Stimulated activated CD4-positive, alpha-beta T cell treated with anti-CD3 and anti-CD28 coated beads, Interleukin-15, amount 100 ng/mL, for 48 hours (primary cell): ENCODE data around the gene SREBF1.

Experiments
- DNase-seq, 2 donors: peaks; one replicate each; pipeline ENCODE4 v3.0.0-alpha.2; 2020; ENCODE audit warnings: low read depth in 2 of 2

SREBF1 gene

GRCh38 chr17:17836818-17837379 lies at the start of gene SREBF1:
TSS of gene SREBF1 (minus strand) at chr17:17836986. CDS start at chr17:17836817, 169 bp downstream.
- peak in 1 of 2 donors; percentile 64 for DNase-seq

GRCh38 chr17:17886226-17886625 lies 49.4 kb upstream of the SREBF1 start:
- no peak for DNase-seq

GRCh38 chr17:17884391-17885357 lies 47.9 kb upstream of the SREBF1 start:
- DNase-seq: no peak

DNA sequence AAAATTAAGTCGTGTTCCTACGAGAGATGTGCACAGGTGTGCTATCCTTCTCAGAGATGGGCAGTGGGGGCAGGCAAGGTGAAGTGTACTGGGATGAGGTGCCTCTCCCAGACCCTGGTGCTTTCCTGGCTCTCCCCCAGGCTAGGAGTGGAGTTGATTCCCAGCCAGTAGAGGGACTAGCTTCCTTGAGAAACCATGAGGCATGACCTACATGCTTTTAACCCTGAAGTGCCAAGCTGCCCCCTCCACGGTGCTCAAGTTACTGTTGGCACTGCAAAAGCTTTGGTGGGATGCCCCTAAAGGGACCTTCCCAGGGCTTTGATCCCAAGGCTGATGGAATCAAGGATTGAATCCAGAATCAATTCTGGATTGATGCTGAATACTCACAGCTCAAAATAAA lies 47.0 kb upstream of the SREBF1 start:
- no peak for DNase-seq

DNA sequence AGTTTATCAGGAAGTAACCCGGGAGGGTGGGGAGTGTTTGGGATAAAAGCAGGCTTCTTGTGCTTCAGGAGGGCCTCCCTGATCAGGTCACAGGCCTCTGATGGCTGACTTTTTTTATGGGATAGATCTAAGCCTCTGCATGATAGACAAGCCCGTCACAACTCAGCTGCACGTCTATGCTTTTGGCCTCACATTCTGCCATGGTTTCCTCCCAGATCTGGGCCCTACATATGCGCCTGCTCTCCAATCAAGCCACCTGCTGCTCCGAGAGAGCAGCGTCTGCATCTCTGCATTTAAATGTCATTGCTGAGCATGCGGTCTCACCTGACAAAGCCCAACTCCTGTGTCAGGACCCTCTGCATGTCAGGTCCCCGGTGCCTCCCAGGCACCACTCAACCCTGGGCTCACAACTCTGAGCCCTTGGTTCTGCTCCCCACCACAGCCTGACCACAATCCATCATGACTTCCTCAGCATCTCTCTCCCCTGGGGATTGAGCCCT lies 45.3 kb upstream of the SREBF1 start:
- DNase-seq: no peak

DNA sequence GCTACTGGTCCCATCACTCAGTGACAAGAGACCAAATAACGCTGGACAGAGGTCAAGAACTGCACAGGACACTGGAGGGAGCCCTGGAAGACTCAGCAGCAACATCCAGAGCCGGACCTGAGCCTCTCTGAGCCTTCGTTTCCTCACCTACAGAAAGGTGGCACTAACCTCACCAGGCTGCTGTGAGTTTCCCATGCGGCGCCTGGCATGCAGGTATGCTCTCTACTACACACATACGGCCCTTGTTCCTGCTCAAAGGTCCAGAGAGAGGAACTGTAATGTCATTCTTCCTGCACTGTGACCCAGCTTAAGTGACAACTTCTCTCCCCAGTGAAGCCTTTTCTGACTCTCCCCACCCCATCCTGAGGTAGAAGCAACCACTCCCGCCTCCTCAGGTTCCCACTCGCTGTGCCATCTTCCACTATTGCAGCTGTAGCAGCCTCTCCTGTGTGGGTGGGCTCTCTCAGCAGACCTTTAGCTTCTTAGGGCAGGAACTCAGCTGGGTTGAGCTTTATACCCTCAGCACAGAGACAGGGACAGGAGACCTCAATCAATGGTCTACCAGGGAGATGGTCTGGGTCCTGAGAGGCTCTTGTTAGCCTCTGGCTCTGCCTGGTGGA lies 43.9 kb upstream of the SREBF1 start:
- no peak for DNase-seq

DNA sequence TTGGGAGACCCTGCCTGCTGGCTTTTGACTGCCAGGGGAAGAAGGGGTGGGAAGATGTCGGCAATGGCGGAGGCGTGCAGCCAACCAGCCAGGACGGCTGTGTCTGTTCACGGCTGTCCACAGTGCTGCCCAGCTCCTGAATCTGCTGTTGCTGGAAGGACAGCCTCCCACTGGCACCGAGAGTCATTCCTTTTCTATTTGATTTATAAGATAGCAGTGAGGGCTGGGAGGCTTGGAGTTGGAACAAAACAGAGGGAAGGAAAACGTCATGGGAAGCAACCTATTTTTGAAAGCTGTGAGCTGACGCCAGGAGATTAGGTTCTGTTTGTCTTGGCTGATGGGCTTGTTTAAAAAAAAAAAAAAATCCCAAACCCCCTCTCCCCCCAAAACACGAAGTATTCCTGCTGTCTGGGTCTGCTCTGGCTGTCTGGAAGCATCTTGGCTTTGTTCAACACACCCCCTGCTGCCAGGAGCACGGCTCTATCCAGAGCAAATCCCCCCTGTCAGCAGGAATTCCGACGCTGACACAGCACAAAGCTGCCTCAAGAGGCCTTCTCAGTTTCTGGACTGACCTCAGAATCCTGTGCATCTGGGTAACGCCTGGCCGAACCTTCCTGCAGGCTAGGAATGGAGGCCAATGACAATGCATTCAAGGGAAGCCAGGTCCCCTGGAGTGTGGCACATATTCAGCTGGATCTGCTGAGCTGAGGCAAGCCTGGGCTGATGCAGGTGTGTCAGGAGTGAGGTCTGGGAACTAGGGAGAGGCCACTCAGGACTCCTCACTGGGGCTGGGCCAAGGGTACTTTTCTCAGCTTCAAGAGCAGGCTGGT lies 41.0 kb upstream of the SREBF1 start:
- no peak for DNase-seq

DNA sequence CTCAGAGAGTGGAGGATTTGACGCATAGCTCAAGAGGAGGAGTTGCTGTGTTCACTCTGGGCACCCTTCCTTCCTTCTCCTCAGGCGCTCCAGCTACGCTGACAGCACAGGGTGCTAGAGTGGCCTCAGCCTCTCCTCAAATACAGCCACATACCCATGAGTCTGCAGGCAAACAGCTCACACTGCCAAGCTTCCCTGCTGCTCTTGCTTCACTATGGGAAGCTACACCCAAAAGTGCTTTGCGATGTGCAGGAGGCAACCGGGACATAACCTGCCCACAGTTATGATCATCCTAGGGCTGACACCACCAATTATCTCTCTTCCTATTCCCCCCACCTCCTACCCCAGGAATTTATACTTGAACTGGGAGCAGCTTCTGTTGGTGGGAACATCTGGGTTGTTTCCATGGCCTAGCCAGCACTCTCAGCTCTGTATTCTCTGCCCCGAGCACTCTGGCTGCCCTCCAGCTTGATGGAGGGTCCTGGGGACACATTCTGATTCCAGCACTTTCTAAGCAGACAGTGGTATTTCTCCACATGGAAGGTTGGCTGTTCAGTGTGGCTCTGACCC lies 40.3 kb upstream of the SREBF1 start:
- DNase-seq: no peak

GRCh38 chr17:17874478-17874877 lies 37.7 kb upstream of the SREBF1 start:
- DNase-seq: no peak

- no peak for DNase-seq
These were observed 36.7 kb upstream of the SREBF1 start for GRCh38 chr17:17873450-17873991.

GRCh38 chr17:17872547-17873345 lies 36.0 kb upstream of the SREBF1 start:
- no peak for DNase-seq

- no peak for DNase-seq
These were observed 35.1 kb upstream of the SREBF1 start for GRCh38 chr17:17871913-17872312.

GRCh38 chr17:17870247-17870646 lies 33.5 kb upstream of the SREBF1 start:
- no peak for DNase-seq

- DNase-seq: no peak
These were observed 32.1 kb upstream of the SREBF1 start for GRCh38 chr17:17868641-17869522.

- DNase-seq: no peak
These were observed 30.1 kb upstream of the SREBF1 start for GRCh38 chr17:17866897-17867296.

DNA sequence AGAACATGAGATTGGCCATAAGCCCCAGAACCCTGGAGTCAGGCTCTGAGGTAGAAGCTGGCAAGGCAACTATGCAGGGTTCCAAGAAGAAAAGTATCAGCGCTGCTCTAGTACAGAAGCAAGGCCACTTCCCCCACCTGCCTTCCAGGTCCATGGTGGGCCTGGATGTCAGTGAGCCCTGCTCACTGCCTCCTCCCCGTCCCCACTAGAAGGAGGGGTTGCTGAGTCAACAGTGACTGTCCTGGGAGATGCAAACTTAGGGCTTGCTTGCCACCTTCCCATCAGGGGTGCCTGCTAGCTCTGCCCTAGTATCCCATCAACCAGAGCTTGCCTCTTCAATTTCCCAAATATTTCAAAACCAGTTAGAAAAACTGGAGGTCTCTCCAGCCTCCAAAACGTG lies 29.6 kb upstream of the SREBF1 start:
- no peak for DNase-seq

- DNase-seq: no peak
These were observed 28.2 kb upstream of the SREBF1 start for GRCh38 chr17:17865035-17865434.

DNA sequence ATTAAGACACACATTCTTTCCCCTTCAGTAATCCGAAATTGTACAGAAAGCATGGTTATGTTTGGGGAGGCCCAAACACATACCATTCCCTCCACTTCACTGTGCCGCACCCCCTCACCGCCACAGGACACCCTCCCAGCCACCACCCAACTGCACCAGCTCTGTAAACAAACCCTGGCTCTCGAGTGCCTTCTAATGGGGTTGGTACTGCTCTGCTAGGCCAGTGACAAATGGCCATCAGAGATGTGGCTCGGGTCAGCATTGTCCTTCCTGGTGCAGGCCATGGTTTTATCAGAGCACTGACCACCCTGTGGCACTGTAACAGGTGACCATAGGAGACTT lies 24.0 kb upstream of the SREBF1 start:
- no peak for DNase-seq
